Left ventricle myocardium inferior (tissue), 1 donor: ENCODE data around the gene UVRAG. TPM values are rescaled to one million over a fixed set of nuclear protein-coding genes. Genes with fewer than 3 reads are reported as not detected.

Experiments used
- DNase-seq: peaks from one replicate; pipeline ENCODE4 v3.0.0-alpha.2; 2020
- H3K27ac ChIP-seq: fragments of 200-600 bp; replicated peaks from 2 replicates; pipeline ENCODE4 v1.8.0; 2021
- H3K27me3 ChIP-seq: fragments of 200-600 bp; 2 replicates; pipeline ENCODE4 v1.8.0; 2021; ENCODE audit warnings: low read depth
- H3K36me3 ChIP-seq: fragments of 200-600 bp; 2 replicates; pipeline ENCODE4 v1.8.0; 2021
- H3K4me1 ChIP-seq: fragments of 200-600 bp; 2 replicates; pipeline ENCODE4 v1.8.0; 2021
- H3K4me3 ChIP-seq: fragments of 200-600 bp; 2 replicates; pipeline ENCODE4 v1.8.0; 2021; ENCODE audit warnings: mild to moderate bottlenecking, moderate library complexity
- H3K9me3 ChIP-seq: fragments of 200-600 bp; replicated peaks from 2 replicates; pipeline ENCODE4 v1.8.0; 2021
- CTCF ChIP-seq: fragments of 200-600 bp; IDR thresholded peaks from 2 replicates; pipeline ENCODE4 v1.8.0; 2021; ENCODE audit warnings: antibody characterized with exemption, mild to moderate bottlenecking, borderline replicate concordance
- intact Hi-C: fragments of 100-400 bp; cut with micrococcal nuclease; formaldehyde crosslinking; loops from one replicate; pipeline ENCODE4 v1.11.0; 2022
- total RNA-seq: library from RNA; stranded (reverse); fragmentation: NEBNext Ultra II Directional; extraction: Animal tissue kit (Norgen Biotek cat#: 25700); gene quantifications from one replicate; pipeline ENCODE4 v1.2.1, GENCODE V29; 2021
- donor health status: DM: no; HTN: yes; CAD: no; lungs with severe emphysema.

The UVRAG gene
- total RNA-seq, 1 donor from 2014 or later: 11.4 TPM

GRCh38 chr11:76148941-76149613 is 334.1 kb downstream of the UVRAG start:
- no peak for TF ChIP-seq CTCF
- DNase-seq: no peak
- H3K27ac ChIP-seq: no peak overlapping the region
- H3K9me3 ChIP-seq: no peaks in the 10 kb centered on the region
- peaks cover 28% of the 10 kb centered on the region for H3K4me1 ChIP-seq
- no peaks in the 10 kb centered on the region for H3K36me3 ChIP-seq
- intact Hi-C loops: no loop called here
- H3K27me3 ChIP-seq: no peaks in the 10 kb centered on the region
- no peak overlapping the region for H3K4me3 ChIP-seq

GRCh38 chr11:76149713-76150112 is 334.7 kb downstream of the UVRAG start:
- Histone ChIP-seq H3K27me3 (no peaks in the 10 kb centered on the region), H3K36me3 (no peaks in the 10 kb centered on the region), H3K4me1 (peaks cover 28% of the 10 kb centered on the region), H3K27ac (no peak overlapping the region), H3K9me3 (no peaks in the 10 kb centered on the region), H3K4me3 (no peak overlapping the region)
- intact Hi-C loops: loop anchor here (5.0 kb wide), 1 partner anchor 252 kb away; no protein-coding TSS in a partner anchor
- no peak for TF ChIP-seq CTCF
- no peak for DNase-seq

- no peaks in the 10 kb centered on the region for H3K27me3 ChIP-seq
- intact Hi-C loops: loop anchor here (5.0 kb wide), 1 partner anchor 253 kb away; no protein-coding TSS in a partner anchor
- no peaks in the 10 kb centered on the region for H3K9me3 ChIP-seq
- H3K4me1 ChIP-seq: peaks cover 28% of the 10 kb centered on the region
- no peaks in the 10 kb centered on the region for H3K36me3 ChIP-seq
- TF ChIP-seq CTCF: no peak
- H3K27ac ChIP-seq: no peak overlapping the region
- DNase-seq: no peak
- H3K4me3 ChIP-seq: no peak overlapping the region
Observed at GRCh38 chr11:76150141-76150540, 335.1 kb downstream of the UVRAG start.

GRCh38 chr11:76151556-76152085 is 336.6 kb downstream of the UVRAG start:
- H3K4me1 ChIP-seq: peaks cover 26% of the 10 kb centered on the region
- H3K27me3 ChIP-seq: no peaks in the 10 kb centered on the region
- TF ChIP-seq CTCF: no peak
- peak overlapping the region; percentile 66 for H3K4me3 ChIP-seq
- no peak overlapping the region for H3K27ac ChIP-seq
- no peaks in the 10 kb centered on the region for H3K36me3 ChIP-seq
- no peaks in the 10 kb centered on the region for H3K9me3 ChIP-seq
- no peak for DNase-seq
- intact Hi-C loops: loop anchor here (5.0 kb wide), 1 partner anchor 254 kb away; no protein-coding TSS in a partner anchor

- H3K27me3 ChIP-seq: no peaks in the 10 kb centered on the region
- peak; percentile 89 for DNase-seq
- no peaks in the 10 kb centered on the region for H3K9me3 ChIP-seq
- H3K36me3 ChIP-seq: no peaks in the 10 kb centered on the region
- H3K4me1 ChIP-seq: peaks cover 21% of the 10 kb centered on the region
- H3K4me3 ChIP-seq: peak overlapping the region; percentile 66
- TF ChIP-seq CTCF: peak; percentile 96
- intact Hi-C loops: loop anchor here (5.0 kb wide), 1 partner anchor 255 kb away; no protein-coding TSS in a partner anchor
- H3K27ac ChIP-seq: peak overlapping the region; percentile 55
Observed at GRCh38 chr11:76152086-76152681, 337.2 kb downstream of the UVRAG start.
